Heart right ventricle (tissue), 16 donors: ENCODE data around the gene GPR55. TPM values are rescaled to one million over a fixed set of nuclear protein-coding genes. Genes with fewer than 3 reads are reported as not detected.
A peak's percentile ranks its signal among the peaks of the same experiment; 100 is the strongest.

Experiments used
- ATAC-seq, 8 donors: fragments of 200-7000 bp; cut with Tn5 transposase; one replicate each; pipeline ENCODE4 v1.9.1; 2020; ENCODE audit warnings: mild to moderate bottlenecking in 8 of 8, moderate library complexity in 8 of 8, moderate number of reproducible peaks in 1 of 8
- DNase-seq, 2 donors: peaks; one replicate each; pipeline ENCODE4 v3.0.0-alpha.2; 2020
- H3K27ac ChIP-seq, 10 donors: fragments of 200-600 bp; sonication (generic) in 2 of 10; one replicate each; pipeline versions ENCODE4 v1.5.0 to v1.8.0; 2020 to 2022; ENCODE audit warnings: mild to moderate bottlenecking in 3 of 10
- H3K27me3 ChIP-seq, 7 donors: fragments of 200-600 bp; one replicate each; pipeline ENCODE4 v1.8.0; 2021 to 2022; ENCODE audit warnings: mild to moderate bottlenecking in 2 of 7
- H3K36me3 ChIP-seq, 9 donors: fragments of 200-600 bp; sonication (generic) in 1 of 9; one replicate each; pipeline versions ENCODE4 v1.5.0 to v1.8.0; 2020 to 2022; ENCODE audit warnings: mild to moderate bottlenecking in 2 of 9
- H3K4me1 ChIP-seq, 9 donors: fragments of 200-600 bp; sonication (generic) in 1 of 9; one replicate each; pipeline versions ENCODE4 v1.5.0 to v1.8.0; 2020 to 2022; ENCODE audit warnings: mild to moderate bottlenecking in 4 of 9
- H3K4me3 ChIP-seq, 10 donors: fragments of 200-600 bp; sonication (generic) in 2 of 10; one replicate each; pipeline versions ENCODE4 v1.5.0 to v1.8.0; 2020 to 2022; ENCODE audit warnings: mild to moderate bottlenecking in 7 of 10, moderate library complexity in 2 of 10
- H3K9me3 ChIP-seq, 11 donors: fragments of 200-600 bp in 10 of 11; sonication (generic) in 2 of 11; one replicate each; pipeline versions ENCODE4 v1.5.0 to v1.8.0; 2013 to 2022; ENCODE audit warnings: mild to moderate bottlenecking in 2 of 11, control low read depth in 1 of 11, moderate library complexity in 1 of 11
- CTCF ChIP-seq, 9 donors: fragments of 200-600 bp; sonication (generic) in 2 of 9; IDR thresholded peaks; one replicate each; pipeline versions ENCODE4 v1.5.0 to v1.8.0; 2021 to 2022; ENCODE audit warnings: antibody characterized with exemption in 9 of 9, mild to moderate bottlenecking in 5 of 9, moderate library complexity in 1 of 9
- WGBS, 2 donors: extraction: QIAGEN DNeasy Blood & Tissue Kit; methylation state at CpG; one replicate each; pipeline ENCODE4 v1.1.7; 2013; ENCODE audit warnings: inconsistent platforms in 1 of 2; 5-methylcytosine and 5-hydroxymethylcytosine counted together
- intact Hi-C, 10 donors: fragments of 100-400 bp; cut with DNase I; formaldehyde crosslinking; loops; one replicate each; pipeline versions ENCODE4 v1.11.1 to v1.14.2; 2022
- polyA plus RNA-seq, 2 donors: library from polyadenylated mRNA; stranded (reverse); fragments of 200-250 nt; gene quantifications; one replicate each; pipeline ENCODE4 v1.2.3, GENCODE V29; 2013
- total RNA-seq, 10 donors: library from RNA; stranded (reverse); fragmentation: NEBNext Ultra II Directional in 3 of 10; extraction: Animal tissue kit (Norgen Biotek cat#: 25700) in 3 of 10; gene quantifications; one replicate each; pipeline versions ENCODE4 v1.2.1 to v1.2.4, GENCODE V29; 2021 to 2023
- donor health status: Arrhythmogenic right ventricular cardiomyopathy.
- donor health status: ischemic (EF 13 %, LVEDD 7.1; RV severe dilation, severe dysfunction).
- donor health status: healthy with polysubstance abuse.
- donor health status: DM: no; HTN: yes; CAD: no.
- donor health status: DM: no; HTN: no; CAD: no.
- donor health status: ischemic (EF 25% LVEDD 6.9; RV normal size, moderate dysfunction).
- donor health status: ischemic (EF 25% LVEDD 5.7; RV mildly dilated, moderate dysfunction).
- donor health status: healthy.
- donor health status: DM: yes; HTN: yes; CAD: no.
- donor health status: Ischemic cardiomyopathy.
- donor health status: ischemic (EF 35%, LVEDD 5.7; RV mildly dilated, moderate dysfunction).
- donor health status: nonischemic (EF 11% LVEDD 7.7; RV severe dilation, severe dysfunction).
- donor health status: DM: yes; HTN: yes; CAD: no.
- donor health status: PGD.
- donor health status: ischemic (EF 29% LVEDD 5.4; RV normal size, mild dysfunction).
- donor health status: nonischemic (EF 23%, LVEDD 6.1; RV moderate dilation, normal function).

The GPR55 gene
- total and polyA plus RNA-seq, 12 donors, result 0.01 to 0.42 TPM; not detected in 10

GRCh38 chr2:230931556-230932231, 6.7 kb upstream of the GPR55 start:
- Histone ChIP-seq H3K9me3 (peaks cover 0 to 12% (median 0%) of the 10 kb centered on the region in 11 donors), H3K4me1 (peaks cover 5 to 22% (median 16%) of the 10 kb centered on the region in 9 donors), H3K4me3 (no peak overlapping the region), H3K27ac (peak overlapping the region in 1 of 10 donors; percentile 40), H3K27me3 (peaks cover 0 to 15% (median 0%) of the 10 kb centered on the region in 7 donors), H3K36me3 (no peaks in the 10 kb centered on the region)
- WGBS, 2 donors, result 88 to 91% methylated on average over 22 of the region's 22 CpGs
- intact Hi-C loops, result no loop called here
- DNase-seq (no peak), ATAC-seq (no peak)
- TF ChIP-seq CTCF (IDR thresholded peaks at IDR 0.05), result no peak

DNA sequence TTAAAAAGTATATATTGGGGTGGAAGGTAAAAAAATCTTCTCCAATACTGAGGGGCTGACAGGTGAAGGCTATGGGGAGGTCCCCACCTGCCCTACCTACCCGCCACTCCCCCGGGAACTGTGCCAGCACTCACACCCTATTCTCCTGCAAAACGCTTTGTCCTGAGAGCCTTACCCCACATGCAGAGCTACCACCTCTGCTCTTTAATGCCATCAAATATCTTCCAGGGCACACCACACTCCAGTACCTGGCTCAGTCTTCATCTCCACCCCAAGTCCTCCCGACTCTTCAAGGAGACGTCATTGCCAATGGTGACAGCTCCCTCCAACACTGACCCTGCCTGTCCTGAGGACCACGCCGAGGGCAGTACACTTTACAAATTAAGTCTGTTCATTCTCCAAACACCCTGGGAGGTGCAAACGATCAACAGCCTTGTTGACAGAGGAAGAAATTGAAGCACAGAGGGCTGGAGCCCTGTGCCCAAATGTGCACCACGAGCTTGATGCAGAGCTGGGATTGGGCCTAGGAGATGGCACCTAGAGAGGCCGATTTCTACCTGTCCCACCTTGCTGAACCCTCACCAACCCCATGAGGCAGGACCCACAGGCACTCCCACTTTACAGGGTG, 6.0 kb upstream of the GPR55 start:
- Histone ChIP-seq H3K27me3 (peaks cover 0 to 15% (median 0%) of the 10 kb centered on the region in 7 donors), H3K27ac (no peak overlapping the region), H3K4me3 (no peak overlapping the region), H3K36me3 (no peaks in the 10 kb centered on the region), H3K4me1 (peaks cover 5 to 22% (median 16%) of the 10 kb centered on the region in 9 donors), H3K9me3 (peaks cover 0 to 5% (median 0%) of the 10 kb centered on the region in 11 donors)
- ATAC-seq (no peak), DNase-seq (no peak)
- no peak for TF ChIP-seq CTCF (IDR thresholded peaks at IDR 0.05)
- intact Hi-C loops, result no loop called here
- WGBS, 2 donors, result 87 to 90% methylated on average over 10 of the region's 10 CpGs

GRCh38 chr2:230930149-230930780, 5.2 kb upstream of the GPR55 start:
- TF ChIP-seq CTCF (IDR thresholded peaks at IDR 0.05), result no peak
- Histone ChIP-seq H3K27me3 (peaks cover 0 to 15% (median 0%) of the 10 kb centered on the region in 7 donors), H3K36me3 (no peaks in the 10 kb centered on the region), H3K9me3 (no peaks in the 10 kb centered on the region), H3K4me3 (no peak overlapping the region), H3K4me1 (peaks cover 5 to 22% (median 16%) of the 10 kb centered on the region in 9 donors), H3K27ac (no peak overlapping the region)
- DNase-seq, result no peak
- ATAC-seq, result no peak
- WGBS, 2 donors, result 85 to 86% methylated on average over 7 of the region's 7 CpGs
- intact Hi-C loops, result no loop called here

DNA sequence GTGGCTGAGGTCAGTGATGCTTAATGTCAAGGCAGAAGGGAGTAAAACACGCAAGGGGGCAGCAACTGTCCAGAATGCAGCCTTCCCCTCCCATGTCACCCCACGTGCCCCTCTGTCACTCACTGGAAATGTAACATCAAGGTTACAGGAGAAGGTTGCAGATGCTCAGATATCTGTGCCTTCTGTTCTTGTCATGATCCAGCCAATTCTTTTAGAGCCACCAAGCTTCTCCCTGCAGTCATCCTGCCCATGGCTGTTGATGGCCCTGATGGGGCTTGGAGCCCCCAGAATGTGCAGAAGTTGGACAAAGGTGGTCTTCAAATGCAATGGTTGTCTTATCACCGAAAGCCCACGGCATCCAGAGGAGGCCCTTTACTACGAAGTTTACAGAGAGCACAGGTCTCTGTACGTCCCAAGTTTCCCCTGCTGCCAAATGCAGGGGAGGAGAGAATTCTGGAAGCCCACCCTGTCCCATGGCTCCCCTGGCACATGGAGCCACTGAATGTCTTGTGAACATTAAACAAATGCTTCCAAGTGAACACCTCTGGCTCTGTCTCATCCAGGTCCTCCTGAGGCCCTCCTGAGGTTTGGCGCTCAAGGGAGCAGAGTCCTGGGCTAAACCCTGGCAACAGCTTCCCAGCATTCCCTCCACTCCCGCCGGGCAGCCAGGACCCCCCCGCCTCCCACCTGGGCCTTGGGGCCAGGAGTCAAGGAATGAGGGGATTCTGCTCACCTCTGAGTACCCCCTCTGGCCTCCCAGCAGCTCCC, 4.5 kb upstream of the GPR55 start:
- no peak for TF ChIP-seq CTCF (IDR thresholded peaks at IDR 0.05)
- H3K27me3 ChIP-seq, result peaks cover 0 to 13% (median 0%) of the 10 kb centered on the region in 7 donors
- ATAC-seq, result no peak
- no peak for DNase-seq
- H3K9me3 ChIP-seq, result no peaks in the 10 kb centered on the region
- H3K4me1 ChIP-seq, result peaks cover 5 to 26% (median 16%) of the 10 kb centered on the region in 9 donors
- 84% methylated on average over 10 of the region's 10 CpGs for WGBS, 2 donors
- H3K4me3 ChIP-seq, result no peak overlapping the region
- intact Hi-C loops, result no loop called here
- H3K36me3 ChIP-seq, result no peaks in the 10 kb centered on the region
- H3K27ac ChIP-seq, result no peak overlapping the region
